GM19240 (cell line): ENCODE results near the gene TAS2R8.
"Not testable (repeated sequence)": the region's sequence is repeated elsewhere in the genome, so short reads cannot be mapped to it uniquely, and the experiment has no call there.

Experiments used
- DNase-seq: peaks from one replicate; pipeline ENCODE4 v3.0.0; 2011; ENCODE audit warnings: low spot score; ENCODE audit not compliant: insufficient read length

TAS2R8 gene

DNA sequence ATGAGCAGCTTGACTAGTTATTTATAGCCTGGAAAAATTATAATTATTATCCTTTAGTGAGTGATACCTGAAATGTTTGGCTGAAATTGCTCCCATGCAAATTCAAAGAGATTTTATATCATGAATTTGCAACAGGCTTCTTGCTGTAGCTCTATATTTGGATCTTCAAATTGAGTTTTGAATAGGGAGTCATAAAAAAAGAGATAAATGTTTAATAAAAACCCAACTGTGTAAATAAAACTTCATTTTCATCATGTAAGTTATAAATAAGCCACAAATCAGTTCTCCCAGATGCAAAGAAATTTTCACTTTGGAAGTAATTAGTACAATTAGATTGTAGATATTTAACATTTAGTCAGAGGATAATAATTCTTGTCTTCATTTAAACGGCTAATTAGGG, at the start of gene TAS2R8:
TSS of gene TAS2R8 (minus strand) at position 101 of the 400 bp plus-strand sequence. CDS start 306 bp downstream, outside the sequence.
- DNase-seq, result no peak

DNA sequence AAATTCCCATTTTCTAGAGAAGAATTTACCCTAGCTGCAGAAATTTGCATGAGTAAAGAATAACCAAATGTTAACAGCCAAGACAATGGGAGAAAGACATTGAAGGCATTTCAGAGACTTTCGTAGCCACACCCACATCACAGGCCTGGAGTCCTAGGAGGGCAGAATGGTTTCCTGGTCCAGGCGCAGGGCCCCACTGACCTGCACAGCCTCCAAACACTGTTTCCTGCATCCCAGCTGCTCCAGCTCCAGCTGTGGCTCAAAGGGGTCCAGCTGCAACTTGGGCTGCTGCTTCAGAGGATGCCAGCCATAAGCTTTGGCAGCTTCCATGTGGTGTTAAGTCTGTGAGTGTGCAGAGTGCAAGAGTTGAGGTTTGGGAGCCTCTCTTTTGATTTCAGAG, 48.7 kb upstream of the TAS2R8 start:
- no peak for DNase-seq

- no peak for DNase-seq
Measured at GRCh38 chr12:10853776-10854175, 46.7 kb upstream of the TAS2R8 start.

GRCh38 chr12:10851243-10851858, 44.3 kb upstream of the TAS2R8 start:
- DNase-seq, result no peak

DNA sequence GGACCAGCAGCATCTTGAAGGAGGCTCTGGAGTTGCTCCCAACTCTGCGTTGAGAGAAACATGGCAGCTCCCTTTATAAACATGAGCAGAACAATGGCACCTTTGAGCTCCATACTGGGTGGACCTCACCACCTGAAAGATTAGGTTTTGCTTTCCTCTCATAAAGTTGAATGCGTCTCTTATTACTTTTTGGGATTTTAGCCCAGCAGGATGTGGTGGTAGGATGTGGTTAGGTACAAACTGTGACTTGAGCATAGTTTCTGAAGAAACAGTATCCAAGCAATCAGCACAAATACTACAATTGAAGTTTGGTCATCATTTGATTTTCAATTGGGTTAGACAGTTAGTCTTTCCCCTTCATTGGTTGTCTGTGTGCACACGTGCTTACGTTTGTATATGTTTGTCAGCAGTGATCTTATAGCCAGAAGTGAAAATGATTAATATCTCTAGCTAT, 42.4 kb upstream of the TAS2R8 start, which contains the start of gene PRR4:
TSS of gene PRR4 (minus strand) at position 51 of the 454 bp plus-strand sequence. CDS start at position 13, 38 bp downstream.
- no peak for DNase-seq

DNA sequence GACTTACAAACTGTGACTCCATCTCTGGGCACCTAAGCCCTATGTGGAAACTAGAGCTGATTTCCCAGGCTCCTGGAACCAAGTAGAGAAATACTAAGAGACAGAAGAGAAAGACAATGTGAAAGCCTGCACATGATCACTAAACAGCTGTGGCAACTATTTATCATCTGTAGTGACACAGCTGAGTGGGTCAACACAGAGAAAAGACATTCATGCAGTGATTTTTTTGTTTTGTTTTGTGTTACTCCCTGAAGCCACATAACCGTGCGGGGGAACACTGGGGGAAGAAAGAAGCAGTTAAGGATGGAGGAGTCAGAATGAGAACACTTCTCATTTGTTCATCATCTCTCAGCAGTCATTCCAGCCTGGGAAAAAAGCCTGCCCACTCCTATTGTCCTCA, 40.7 kb upstream of the TAS2R8 start:
- DNase-seq, result no peak

GRCh38 chr12:10842862-10843261, 35.8 kb upstream of the TAS2R8 start:
- DNase-seq, result no peak

GRCh38 chr12:10838461-10838860, 31.4 kb upstream of the TAS2R8 start:
- DNase-seq, result no peak

GRCh38 chr12:10829994-10830393, 22.9 kb upstream of the TAS2R8 start:
- DNase-seq, result no peak

DNA sequence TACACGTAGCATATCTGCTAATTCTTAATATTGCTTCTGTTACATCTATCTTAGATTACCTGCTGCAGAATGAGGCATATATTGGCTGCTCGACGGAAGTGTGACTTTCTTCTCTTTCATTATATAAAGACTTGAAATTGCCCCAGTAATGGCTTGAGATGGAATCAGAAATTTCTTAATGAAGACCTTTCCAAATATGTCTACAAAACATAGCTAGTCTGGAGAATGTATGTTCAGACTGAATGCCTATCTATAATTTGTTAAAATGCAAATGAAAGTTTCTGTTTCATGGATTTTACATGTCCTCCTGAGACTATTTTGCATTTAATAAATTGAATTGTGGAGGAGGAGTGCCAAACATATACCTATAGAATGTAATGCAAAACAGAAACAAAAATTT, 19.2 kb upstream of the TAS2R8 start, which contains the start of gene TAS2R10:
TSS of gene TAS2R10 (minus strand) at position 101 of the 400 bp plus-strand sequence. CDS start at position 12, 89 bp downstream.
- DNase-seq, result no peak

GRCh38 chr12:10824957-10825356, 17.9 kb upstream of the TAS2R8 start:
- DNase-seq, result no peak

- DNase-seq, result no peak
Measured at GRCh38 chr12:10811883-10812536, 4.9 kb upstream of the TAS2R8 start.

DNA sequence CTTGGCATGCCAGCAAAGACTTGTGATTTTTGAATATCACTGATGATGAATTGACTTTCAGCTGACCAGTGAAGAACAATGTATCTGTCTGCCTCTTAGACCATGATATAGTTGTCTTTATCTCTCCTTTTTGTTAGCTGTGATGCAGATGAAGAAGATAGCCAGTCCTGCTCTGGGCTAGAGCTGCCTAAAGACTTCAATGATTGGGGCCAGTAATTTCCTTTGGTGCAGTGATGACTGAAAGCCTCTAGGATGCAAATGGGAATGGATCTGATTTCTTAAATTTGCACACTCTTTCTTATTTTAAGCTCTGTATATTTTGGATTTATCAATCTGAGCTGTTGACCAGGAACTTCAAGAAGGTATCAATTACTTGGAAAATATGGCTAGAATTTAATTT, 3.0 kb upstream of the TAS2R8 start, which contains the start of gene TAS2R9:
TSS of gene TAS2R9 (minus strand) at position 101 of the 400 bp plus-strand sequence. CDS start at position 8, 93 bp downstream.
- DNase-seq, result no peak

- no peak for DNase-seq
Measured at GRCh38 chr12:10802587-10802986, 4.5 kb downstream of the TAS2R8 start, which contains the start of gene TAS2R7. Gene TAS2R7 (minus strand): TSS chr12:10802627. CDS start chr12:10802570, 57 bp downstream.

- DNase-seq, result no peak
Measured at GRCh38 chr12:10801741-10802140, 5.3 kb downstream of the TAS2R8 start.

DNA sequence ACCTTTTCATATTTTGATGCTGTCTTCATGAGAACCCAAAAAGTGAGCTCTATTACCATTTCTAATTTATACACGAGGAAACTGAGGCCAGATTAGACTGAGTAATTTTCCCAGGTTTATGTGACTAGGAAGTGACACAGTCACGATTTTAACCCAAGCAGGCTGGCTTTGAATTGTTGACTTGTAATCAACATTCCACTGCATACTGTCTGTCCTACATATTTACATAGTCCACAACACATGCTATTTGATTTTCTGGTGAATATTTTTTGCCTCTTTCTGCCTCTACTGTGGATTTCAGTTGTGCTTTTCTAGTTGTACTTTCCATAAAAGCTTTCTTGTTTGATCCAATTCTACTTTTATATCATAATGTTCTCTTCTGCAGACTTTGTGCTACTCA, 12.9 kb downstream of the TAS2R8 start:
- no peak for DNase-seq

- DNase-seq, result not testable (repeated sequence)
Measured at GRCh38 chr12:10791769-10792168, 15.3 kb downstream of the TAS2R8 start.

- DNase-seq, result no peak
Measured at GRCh38 chr12:10783252-10783651, 23.8 kb downstream of the TAS2R8 start.

GRCh38 chr12:10779103-10779502, 28.0 kb downstream of the TAS2R8 start:
- no peak for DNase-seq

DNA sequence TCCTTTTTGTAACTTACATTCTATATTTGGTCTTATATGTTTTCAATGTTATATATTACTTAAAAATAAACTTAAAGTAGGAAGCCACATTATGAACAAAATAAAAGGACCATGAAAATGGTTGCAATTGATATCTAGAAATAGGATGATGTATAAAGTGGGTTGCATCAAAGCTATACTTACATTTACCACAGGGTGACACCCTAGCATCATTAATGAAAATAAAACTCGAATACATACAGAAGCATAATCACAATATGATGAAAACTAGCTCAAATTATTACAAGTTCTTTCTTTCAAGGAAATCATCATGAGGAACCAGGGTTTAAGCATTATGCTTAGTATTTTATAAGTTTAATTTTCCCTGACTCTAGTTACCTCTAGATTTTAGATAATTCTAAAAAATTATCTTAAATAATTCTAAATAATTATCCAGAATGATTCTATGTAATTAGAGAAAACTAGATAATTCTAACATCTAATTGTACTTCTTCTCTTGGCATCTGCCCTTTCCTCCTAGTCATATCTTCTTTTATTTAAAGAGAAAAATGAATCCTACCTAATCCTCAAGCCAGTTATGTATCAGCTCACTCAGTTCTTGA, 35.9 kb downstream of the TAS2R8 start:
- DNase-seq, result no peak

DNA sequence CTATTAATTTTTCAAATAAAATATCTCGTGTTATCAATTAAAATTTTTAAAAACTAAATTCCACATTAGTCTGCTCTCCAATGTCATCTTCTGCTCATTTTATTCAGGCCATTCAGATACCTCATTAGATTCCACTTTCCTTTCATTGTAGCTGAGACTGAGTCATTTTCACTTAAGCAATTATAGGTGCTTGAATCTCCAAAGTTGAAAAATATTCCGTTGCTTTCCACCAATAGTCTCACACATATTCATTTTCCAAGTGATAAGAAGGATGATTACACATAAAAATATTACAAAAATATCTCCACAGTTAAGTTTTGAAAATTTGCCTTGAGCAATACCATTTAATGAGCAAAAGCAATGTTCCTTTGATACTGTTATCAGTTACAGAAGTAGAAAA, 47.4 kb downstream of the TAS2R8 start:
- no peak for DNase-seq

DNA sequence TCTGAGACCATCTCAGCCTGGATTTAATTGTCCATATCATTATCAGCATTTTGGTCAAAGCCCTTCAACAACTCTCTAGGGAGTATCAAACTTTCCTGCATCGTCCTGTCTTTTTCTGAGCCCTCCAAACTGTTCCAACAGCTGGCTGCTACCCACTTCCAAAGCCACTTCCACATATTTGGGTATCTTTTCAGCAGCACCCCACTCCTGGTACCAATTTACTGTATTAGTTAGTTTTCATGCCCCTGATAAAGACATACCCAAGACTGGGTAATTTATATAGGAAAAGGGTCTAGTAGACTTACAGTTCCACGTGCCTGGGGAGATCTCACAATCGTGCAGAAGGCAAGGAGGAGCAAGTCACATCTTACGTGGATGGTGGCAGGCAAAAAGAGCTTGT, 50.9 kb downstream of the TAS2R8 start:
- DNase-seq, result no peak
